HepG2 (cell line): ENCODE measurements around the gene SOX4. TPM values are rescaled to one million over a fixed set of nuclear protein-coding genes. Genes with fewer than 3 reads are reported as not detected.
A peak's percentile ranks its signal among the peaks of the same experiment; 100 is the strongest.

Experiments
- ATAC-seq: fragments of 200-7000 bp; cut with Tn5 transposase; 3 replicates; pipeline ENCODE4 v1.9.1; 2020; ENCODE audit warnings: mild to moderate bottlenecking, moderate library complexity
- BruUV-seq: library from RNA; stranded (reverse); fragments of 400-500 nt; replicated peaks from 2 replicates; lab custom pipeline; 2021; lab: Mats Ljungman, UMichigan
- CTCF ChIA-PET: fragments of 300-600 bp; formaldehyde crosslinking; extraction: SDS; loops from one replicate; lab custom pipeline; 2021; ENCODE audit warnings: low total read pairs, inconsistent platforms, low intra/inter-chr PET ratio; lab: Yijun Ruan, JAX
- POLR2A ChIA-PET: fragments of 350-600 bp; sonication (Branson Sonifier 250); formaldehyde crosslinking; loops from one replicate; lab custom pipeline; 2020; ENCODE audit warnings: antibody characterized with exemption, inconsistent platforms; lab: Yijun Ruan, JAX
- DNase-seq: peaks from one replicate; pipeline ENCODE4 v3.0.0-alpha.2; 2015; ENCODE audit warnings: low spot score
- FAIRE-seq: peaks from 3 replicates; lab custom pipeline; 2011; peaks lifted over from hg19 to GRCh38; lab: Jason Lieb, UNC
- H2AFZ ChIP-seq: one replicate; pipeline ENCODE4 v1.6.1; 2011; ENCODE audit warnings: low read length, inconsistent platforms
- H3K27ac ChIP-seq: fragments of 300-600 bp; 3 replicates; pipeline ENCODE4 v1.8.0; 2011; ENCODE audit warnings: mixed run types, mild to moderate bottlenecking, mixed read lengths, low read length, inconsistent platforms; ENCODE audit not compliant: insufficient read depth; ENCODE audit errors: extremely low read length
- H3K27me3 ChIP-seq, 2 experiments: fragments of 200-600 bp in 1 of 2; 2 replicates in 1 of 2; 3 replicates in 1 of 2; pipeline versions ENCODE4 v1.6.0 to v1.8.0; 2011; ENCODE audit warnings: low read length in 2 of 2, mild to moderate bottlenecking in 2 of 2, moderate library complexity in 2 of 2, inconsistent platforms in 1 of 2; ENCODE audit not compliant: insufficient read depth in 2 of 2, control insufficient read depth in 1 of 2
- H3K36me3 ChIP-seq, 2 experiments: fragments of 200-600 bp in 1 of 2; replicated peaks in 1 of 2; 2 replicates in 1 of 2; 3 replicates in 1 of 2; pipeline versions ENCODE4 v1.5.1 to v1.8.0; 2011; ENCODE audit warnings: low read length in 2 of 2, inconsistent platforms in 1 of 2; ENCODE audit not compliant: insufficient read depth in 2 of 2, control insufficient read depth in 1 of 2
- H3K4me1 ChIP-seq: 2 replicates; pipeline ENCODE4 v1.5.1; 2012; ENCODE audit warnings: low read length, inconsistent platforms; ENCODE audit not compliant: insufficient read depth
- H3K4me2 ChIP-seq: 2 replicates; pipeline ENCODE4 v1.6.0; 2011; ENCODE audit warnings: low read depth, low read length, inconsistent platforms
- H3K4me3 ChIP-seq, 3 experiments: fragments of 200-600 bp in 1 of 3; sonication (generic), shearing (Covaris generic) in 1 of 3; replicated peaks in 1 of 3; 2 replicates each; pipeline ENCODE4 v1.5.1; 2011 to 2016; ENCODE audit warnings: low read length in 3 of 3, inconsistent platforms in 2 of 3, low read depth in 2 of 3, mild to moderate bottlenecking in 2 of 3, control low read depth in 1 of 3, mixed read lengths in 1 of 3; ENCODE audit not compliant: insufficient read depth in 1 of 3
- H3K79me2 ChIP-seq: one replicate; pipeline ENCODE4 v1.6.1; 2011; ENCODE audit warnings: low read length, inconsistent platforms; ENCODE audit not compliant: insufficient read depth
- H3K9ac ChIP-seq: 2 replicates; pipeline ENCODE4 v1.6.0; 2011; ENCODE audit warnings: mild to moderate bottlenecking, low read depth, low read length, inconsistent platforms; ENCODE audit not compliant: insufficient read depth
- H3K9me3 ChIP-seq: 2 replicates; pipeline ENCODE4 v1.5.1; 2012; ENCODE audit warnings: mild to moderate bottlenecking, low read length
- H4K20me1 ChIP-seq: 2 replicates; pipeline ENCODE4 v1.6.0; 2011; ENCODE audit warnings: inconsistent platforms, mild to moderate bottlenecking, low read length, moderate library complexity; ENCODE audit not compliant: insufficient read depth
- ISL2 ChIP-seq: sonication (generic); formaldehyde crosslinking; IDR thresholded peaks from 2 replicates; pipeline ENCODE4 v1.5.0; 2020; ENCODE audit warnings: missing genetic modification reagents
- LBX2 ChIP-seq: sonication (generic); formaldehyde crosslinking; IDR thresholded peaks from 2 replicates; pipeline ENCODE4 v1.5.0; 2020; ENCODE audit warnings: missing genetic modification reagents, mild to moderate bottlenecking, borderline replicate concordance
- ZFP36 ChIP-seq: fragments of 150-350 bp; IDR thresholded peaks from 2 replicates; pipeline ENCODE4 v1.6.1; 2018; ENCODE audit warnings: borderline replicate concordance, low read length, low read depth; ENCODE audit not compliant: partially characterized antibody
- ZNF800 ChIP-seq: sonication (generic); formaldehyde crosslinking; IDR thresholded peaks from 2 replicates; pipeline ENCODE4 v1.4.0; 2020; ENCODE audit warnings: missing genetic modification reagents
- WGBS: methylation state at CpG from one replicate; pipeline ENCODE4 v1.1.6; 2017; ENCODE audit warnings: low lambda C conversion rate; 5-methylcytosine and 5-hydroxymethylcytosine counted together
- in situ Hi-C: cut with HindIII; loops from 2 replicates; pipeline ENCODE4 v1.10.0; 2017; ENCODE audit warnings: low pct_unique_long_range_greater_than_20kb; ENCODE audit not compliant: extremely low pct_ligation_motif_present
- intact Hi-C: fragments of 100-400 bp; cut with micrococcal nuclease; formaldehyde crosslinking; loops from one replicate; pipeline ENCODE4 v1.10.0; 2022; ENCODE audit not compliant: unreplicated experiment
- polyA plus RNA-seq, 8 experiments: library from polyadenylated mRNA; depleted of rRNA in 3 of 8; stranded (reverse) in 7 of 8; unstranded in 1 of 8; fragments of >200 nt; fragmentation: Illumina TruSeq in 4 of 8; extraction: Trizol in 4 of 8; gene quantifications; 2 replicates each; pipeline versions ENCODE4 v1.2.1 to v1.2.3, GENCODE V29; 2011 to 2016; ENCODE audit warnings: low read depth in 4 of 8, missing spikeins in 1 of 8, mixed read lengths in 1 of 8; ENCODE audit not compliant: insufficient read depth in 1 of 8
- total RNA-seq, 5 experiments: library from RNA; depleted of rRNA; stranded (reverse); fragments of >200 nt; fragmentation: Illumina TruSeq; extraction: Trizol; gene quantifications; 2 replicates each; pipeline ENCODE4 v1.2.3, GENCODE V29; 2016; ENCODE audit warnings: low read depth in 1 of 5
- TF ChIP-seq, protein P1 (sequence below): sonication (generic); formaldehyde crosslinking; IDR thresholded peaks from 2 replicates; pipeline ENCODE4 v1.5.1; 2020; ENCODE audit warnings: mild to moderate bottlenecking, missing genetic modification reagents, moderate library complexity

SOX4 gene
- total and polyA plus RNA-seq, 2 of the 13 experiments (the other 11 are each of a cell fraction or from before 2014, with no cell fraction given), result 2.6 to 3.4 TPM

DNA sequence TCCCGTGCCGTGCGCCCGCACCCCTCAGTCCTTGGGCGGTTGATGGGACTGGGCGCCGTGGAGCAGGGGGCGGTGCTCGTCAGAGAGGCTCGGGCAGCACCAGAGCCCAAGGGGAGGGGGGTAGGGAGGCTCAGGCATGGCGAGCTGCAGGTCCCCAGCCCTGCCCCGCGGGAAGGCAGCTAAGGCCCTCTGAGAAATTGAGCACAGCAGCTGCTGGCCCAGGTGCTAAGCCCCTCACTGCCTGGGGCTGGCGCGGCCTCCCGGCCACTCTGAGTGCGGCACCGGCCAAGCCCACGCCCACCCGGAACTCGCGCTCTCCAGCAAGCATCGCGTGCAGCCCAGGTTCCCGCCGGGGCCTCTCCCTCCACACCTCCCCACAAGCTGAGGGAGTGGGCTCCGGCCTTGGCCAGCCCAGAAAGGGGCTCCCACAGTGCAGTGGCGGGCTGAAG, 16.4 kb downstream of the SOX4 start:
- no peaks in the 10 kb centered on the region; a peak in 1 of 5 replicates for H3K27me3 ChIP-seq
- ChIA-PET POLR2A (no interaction called here), CTCF (no interaction called here)
- no peaks in the 10 kb centered on the region for H3K4me1 ChIP-seq
- H3K9ac ChIP-seq, result no peak overlapping the region
- H3K27ac ChIP-seq, result no peak overlapping the region
- BruUV-seq, result no TSS peak
- TF ChIP-seq, protein P1, sequence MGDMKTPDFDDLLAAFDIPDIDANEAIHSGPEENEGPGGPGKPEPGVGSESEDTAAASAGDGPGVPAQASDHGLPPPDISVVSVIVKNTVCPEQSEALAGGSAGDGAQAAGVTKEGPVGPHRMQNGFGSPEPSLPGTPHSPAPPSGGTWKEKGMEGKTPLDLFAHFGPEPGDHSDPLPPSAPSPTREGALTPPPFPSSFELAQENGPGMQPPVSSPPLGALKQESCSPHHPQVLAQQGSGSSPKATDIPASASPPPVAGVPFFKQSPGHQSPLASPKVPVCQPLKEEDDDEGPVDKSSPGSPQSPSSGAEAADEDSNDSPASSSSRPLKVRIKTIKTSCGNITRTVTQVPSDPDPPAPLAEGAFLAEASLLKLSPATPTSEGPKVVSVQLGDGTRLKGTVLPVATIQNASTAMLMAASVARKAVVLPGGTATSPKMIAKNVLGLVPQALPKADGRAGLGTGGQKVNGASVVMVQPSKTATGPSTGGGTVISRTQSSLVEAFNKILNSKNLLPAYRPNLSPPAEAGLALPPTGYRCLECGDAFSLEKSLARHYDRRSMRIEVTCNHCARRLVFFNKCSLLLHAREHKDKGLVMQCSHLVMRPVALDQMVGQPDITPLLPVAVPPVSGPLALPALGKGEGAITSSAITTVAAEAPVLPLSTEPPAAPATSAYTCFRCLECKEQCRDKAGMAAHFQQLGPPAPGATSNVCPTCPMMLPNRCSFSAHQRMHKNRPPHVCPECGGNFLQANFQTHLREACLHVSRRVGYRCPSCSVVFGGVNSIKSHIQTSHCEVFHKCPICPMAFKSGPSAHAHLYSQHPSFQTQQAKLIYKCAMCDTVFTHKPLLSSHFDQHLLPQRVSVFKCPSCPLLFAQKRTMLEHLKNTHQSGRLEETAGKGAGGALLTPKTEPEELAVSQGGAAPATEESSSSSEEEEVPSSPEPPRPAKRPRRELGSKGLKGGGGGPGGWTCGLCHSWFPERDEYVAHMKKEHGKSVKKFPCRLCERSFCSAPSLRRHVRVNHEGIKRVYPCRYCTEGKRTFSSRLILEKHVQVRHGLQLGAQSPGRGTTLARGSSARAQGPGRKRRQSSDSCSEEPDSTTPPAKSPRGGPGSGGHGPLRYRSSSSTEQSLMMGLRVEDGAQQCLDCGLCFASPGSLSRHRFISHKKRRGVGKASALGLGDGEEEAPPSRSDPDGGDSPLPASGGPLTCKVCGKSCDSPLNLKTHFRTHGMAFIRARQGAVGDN (CRISPR knock-in tag), result 0 out of 2 replicates have a peak, but pooled peaks have one; percentile 9
- no peak for TF ChIP-seq ISL2 (CRISPR knock-in tag)
- DNase-seq (no peak), FAIRE-seq (no peak), ATAC-seq (no peak)
- WGBS, result 83% methylated on average over 13 of the region's 28 CpGs
- no peaks in the 10 kb centered on the region for H3K79me2 ChIP-seq
- no peak overlapping the region for H3K4me2 ChIP-seq
- no peaks in the 10 kb centered on the region for H3K9me3 ChIP-seq
- H3K36me3 ChIP-seq, result no peaks in the 10 kb centered on the region
- no peak overlapping the region for H2AFZ ChIP-seq
- in situ Hi-C loops, result no loop called here
- intact Hi-C loops, result no loop called here
- no peak overlapping the region for H3K4me3 ChIP-seq
- H4K20me1 ChIP-seq, result no peaks in the 10 kb centered on the region

GRCh38 chr6:21610341-21610740, 16.8 kb downstream of the SOX4 start:
- CTCF ChIA-PET, result no interaction called here
- TF ChIP-seq LBX2 (CRISPR knock-in tag) (no peak), ZNF800 (CRISPR knock-in tag) (no peak), ZFP36 (no peak)

More at GRCh38 chr6:21610341-21610740, 16.8 kb downstream of the SOX4 start:
- intact Hi-C loops (no loop called here), in situ Hi-C loops (no loop called here)
- no peak overlapping the region for H3K9ac ChIP-seq
- H3K9me3 ChIP-seq, result no peaks in the 10 kb centered on the region
- DNase-seq (no peak), FAIRE-seq (no peak), ATAC-seq (no peak)
- no peak overlapping the region for H3K4me3 ChIP-seq
- no peaks in the 10 kb centered on the region for H3K4me1 ChIP-seq
- H2AFZ ChIP-seq, result no peak overlapping the region
- no TSS peak for BruUV-seq
- H3K27me3 ChIP-seq, result no peaks in the 10 kb centered on the region; a peak in 1 of 5 replicates
- POLR2A ChIA-PET, result no interaction called here
- WGBS, result 43% methylated on average over 2 of the region's 5 CpGs
- H3K27ac ChIP-seq, result no peak overlapping the region
- H4K20me1 ChIP-seq, result no peaks in the 10 kb centered on the region
- no peak overlapping the region for H3K4me2 ChIP-seq
- H3K36me3 ChIP-seq, result no peaks in the 10 kb centered on the region
- no peaks in the 10 kb centered on the region for H3K79me2 ChIP-seq
